ENCODE results near the gene TRAPPC12.

DNA sequence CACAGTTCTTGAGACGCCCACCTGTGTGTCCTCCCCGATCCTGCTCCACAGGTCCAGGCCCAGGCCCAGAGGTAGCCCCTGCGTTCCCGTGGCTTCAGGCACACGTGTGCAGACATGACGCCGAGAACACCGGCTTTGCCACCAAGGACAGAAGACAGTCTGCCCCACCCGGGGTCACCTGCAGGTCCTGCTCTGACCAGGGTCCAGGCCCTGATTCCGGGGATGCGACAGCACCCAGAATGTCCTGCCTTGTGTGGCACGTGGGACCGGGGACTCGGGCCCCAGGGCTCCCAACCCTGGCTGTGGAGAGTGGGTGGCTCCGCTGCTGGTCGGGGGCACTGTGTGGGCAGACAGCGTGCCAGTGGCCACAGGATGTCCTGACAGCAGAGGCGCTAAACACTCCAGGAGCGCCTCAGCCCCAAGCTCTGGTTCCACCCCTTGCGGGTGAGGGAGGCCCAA lies 102.9 kb downstream of the TRAPPC12 start:
- TF ChIP-seq POLR2A (IDR thresholded peaks at IDR 0.05) (no peak), POLR2AphosphoS5 (IDR thresholded peaks at IDR 0.05) (no peak), EP300 (IDR thresholded peaks at IDR 0.05) (no peak)
- TF ChIP-seq, protein P1, sequence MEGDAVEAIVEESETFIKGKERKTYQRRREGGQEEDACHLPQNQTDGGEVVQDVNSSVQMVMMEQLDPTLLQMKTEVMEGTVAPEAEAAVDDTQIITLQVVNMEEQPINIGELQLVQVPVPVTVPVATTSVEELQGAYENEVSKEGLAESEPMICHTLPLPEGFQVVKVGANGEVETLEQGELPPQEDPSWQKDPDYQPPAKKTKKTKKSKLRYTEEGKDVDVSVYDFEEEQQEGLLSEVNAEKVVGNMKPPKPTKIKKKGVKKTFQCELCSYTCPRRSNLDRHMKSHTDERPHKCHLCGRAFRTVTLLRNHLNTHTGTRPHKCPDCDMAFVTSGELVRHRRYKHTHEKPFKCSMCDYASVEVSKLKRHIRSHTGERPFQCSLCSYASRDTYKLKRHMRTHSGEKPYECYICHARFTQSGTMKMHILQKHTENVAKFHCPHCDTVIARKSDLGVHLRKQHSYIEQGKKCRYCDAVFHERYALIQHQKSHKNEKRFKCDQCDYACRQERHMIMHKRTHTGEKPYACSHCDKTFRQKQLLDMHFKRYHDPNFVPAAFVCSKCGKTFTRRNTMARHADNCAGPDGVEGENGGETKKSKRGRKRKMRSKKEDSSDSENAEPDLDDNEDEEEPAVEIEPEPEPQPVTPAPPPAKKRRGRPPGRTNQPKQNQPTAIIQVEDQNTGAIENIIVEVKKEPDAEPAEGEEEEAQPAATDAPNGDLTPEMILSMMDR (IDR thresholded peaks at IDR 0.05) = no peak

Data from gastroesophageal sphincter (tissue), 3 donors.